ENCODE data around the gene MANF.

MANF gene

DNA sequence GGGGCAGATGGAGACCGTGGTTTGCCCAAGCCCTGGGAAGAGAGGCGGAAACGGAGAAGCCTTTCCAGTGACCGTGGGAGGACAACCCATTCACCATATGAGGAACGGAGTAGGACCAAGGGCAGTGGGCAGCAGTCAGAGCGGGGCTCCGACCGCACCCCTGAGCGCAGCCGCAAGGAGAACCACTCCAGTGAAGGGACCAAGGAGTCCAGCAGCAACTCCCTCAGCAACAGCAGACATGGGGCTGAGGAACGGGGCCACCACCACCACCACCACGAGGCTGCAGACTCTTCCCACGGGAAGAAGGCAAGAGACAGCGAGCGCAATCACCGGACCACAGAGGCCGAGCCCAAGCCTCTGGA, 8.0 kb downstream of the MANF start:
- no peak for ATAC-seq
- TF ChIP-seq OSR1 (CRISPR knock-in tag; IDR thresholded peaks at IDR 0.05), result no peak
- TF ChIP-seq, protein P1, sequence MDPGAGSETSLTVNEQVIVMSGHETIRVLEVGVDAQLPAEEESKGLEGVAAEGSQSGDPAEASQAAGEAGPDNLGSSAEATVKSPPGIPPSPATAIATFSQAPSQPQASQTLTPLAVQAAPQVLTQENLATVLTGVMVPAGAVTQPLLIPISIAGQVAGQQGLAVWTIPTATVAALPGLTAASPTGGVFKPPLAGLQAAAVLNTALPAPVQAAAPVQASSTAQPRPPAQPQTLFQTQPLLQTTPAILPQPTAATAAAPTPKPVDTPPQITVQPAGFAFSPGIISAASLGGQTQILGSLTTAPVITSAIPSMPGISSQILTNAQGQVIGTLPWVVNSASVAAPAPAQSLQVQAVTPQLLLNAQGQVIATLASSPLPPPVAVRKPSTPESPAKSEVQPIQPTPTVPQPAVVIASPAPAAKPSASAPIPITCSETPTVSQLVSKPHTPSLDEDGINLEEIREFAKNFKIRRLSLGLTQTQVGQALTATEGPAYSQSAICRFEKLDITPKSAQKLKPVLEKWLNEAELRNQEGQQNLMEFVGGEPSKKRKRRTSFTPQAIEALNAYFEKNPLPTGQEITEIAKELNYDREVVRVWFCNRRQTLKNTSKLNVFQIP (CRISPR knock-in tag; IDR thresholded peaks at IDR 0.05; ENCODE audit: borderline replicate concordance, low read depth), result no peak
- TF ChIP-seq TCF4 (CRISPR knock-in tag; IDR thresholded peaks at IDR 0.05; ENCODE audit: borderline replicate concordance), result no peak
- no peak for TF ChIP-seq ZFP3 (CRISPR knock-in tag; IDR thresholded peaks at IDR 0.05)
- no peak for TF ChIP-seq TOX (CRISPR knock-in tag; IDR thresholded peaks at IDR 0.05; ENCODE audit: borderline replicate concordance)
- TF ChIP-seq, protein P2, sequence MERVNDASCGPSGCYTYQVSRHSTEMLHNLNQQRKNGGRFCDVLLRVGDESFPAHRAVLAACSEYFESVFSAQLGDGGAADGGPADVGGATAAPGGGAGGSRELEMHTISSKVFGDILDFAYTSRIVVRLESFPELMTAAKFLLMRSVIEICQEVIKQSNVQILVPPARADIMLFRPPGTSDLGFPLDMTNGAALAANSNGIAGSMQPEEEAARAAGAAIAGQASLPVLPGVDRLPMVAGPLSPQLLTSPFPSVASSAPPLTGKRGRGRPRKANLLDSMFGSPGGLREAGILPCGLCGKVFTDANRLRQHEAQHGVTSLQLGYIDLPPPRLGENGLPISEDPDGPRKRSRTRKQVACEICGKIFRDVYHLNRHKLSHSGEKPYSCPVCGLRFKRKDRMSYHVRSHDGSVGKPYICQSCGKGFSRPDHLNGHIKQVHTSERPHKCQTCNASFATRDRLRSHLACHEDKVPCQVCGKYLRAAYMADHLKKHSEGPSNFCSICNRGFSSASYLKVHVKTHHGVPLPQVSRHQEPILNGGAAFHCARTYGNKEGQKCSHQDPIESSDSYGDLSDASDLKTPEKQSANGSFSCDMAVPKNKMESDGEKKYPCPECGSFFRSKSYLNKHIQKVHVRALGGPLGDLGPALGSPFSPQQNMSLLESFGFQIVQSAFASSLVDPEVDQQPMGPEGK (CRISPR knock-in tag; IDR thresholded peaks at IDR 0.05; ENCODE audit: borderline replicate concordance), result no peak
- TF ChIP-seq ZC3H10 (CRISPR knock-in tag; IDR thresholded peaks at IDR 0.05), result no peak
- TF ChIP-seq, protein P3, sequence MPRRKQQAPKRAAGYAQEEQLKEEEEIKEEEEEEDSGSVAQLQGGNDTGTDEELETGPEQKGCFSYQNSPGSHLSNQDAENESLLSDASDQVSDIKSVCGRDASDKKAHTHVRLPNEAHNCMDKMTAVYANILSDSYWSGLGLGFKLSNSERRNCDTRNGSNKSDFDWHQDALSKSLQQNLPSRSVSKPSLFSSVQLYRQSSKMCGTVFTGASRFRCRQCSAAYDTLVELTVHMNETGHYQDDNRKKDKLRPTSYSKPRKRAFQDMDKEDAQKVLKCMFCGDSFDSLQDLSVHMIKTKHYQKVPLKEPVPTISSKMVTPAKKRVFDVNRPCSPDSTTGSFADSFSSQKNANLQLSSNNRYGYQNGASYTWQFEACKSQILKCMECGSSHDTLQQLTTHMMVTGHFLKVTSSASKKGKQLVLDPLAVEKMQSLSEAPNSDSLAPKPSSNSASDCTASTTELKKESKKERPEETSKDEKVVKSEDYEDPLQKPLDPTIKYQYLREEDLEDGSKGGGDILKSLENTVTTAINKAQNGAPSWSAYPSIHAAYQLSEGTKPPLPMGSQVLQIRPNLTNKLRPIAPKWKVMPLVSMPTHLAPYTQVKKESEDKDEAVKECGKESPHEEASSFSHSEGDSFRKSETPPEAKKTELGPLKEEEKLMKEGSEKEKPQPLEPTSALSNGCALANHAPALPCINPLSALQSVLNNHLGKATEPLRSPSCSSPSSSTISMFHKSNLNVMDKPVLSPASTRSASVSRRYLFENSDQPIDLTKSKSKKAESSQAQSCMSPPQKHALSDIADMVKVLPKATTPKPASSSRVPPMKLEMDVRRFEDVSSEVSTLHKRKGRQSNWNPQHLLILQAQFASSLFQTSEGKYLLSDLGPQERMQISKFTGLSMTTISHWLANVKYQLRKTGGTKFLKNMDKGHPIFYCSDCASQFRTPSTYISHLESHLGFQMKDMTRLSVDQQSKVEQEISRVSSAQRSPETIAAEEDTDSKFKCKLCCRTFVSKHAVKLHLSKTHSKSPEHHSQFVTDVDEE (CRISPR knock-in tag; IDR thresholded peaks at IDR 0.05), result no peak
- no peak for TF ChIP-seq ZNF70 (CRISPR knock-in tag; IDR thresholded peaks at IDR 0.05)
- no peak for TF ChIP-seq RARB (CRISPR knock-in tag; IDR thresholded peaks at IDR 0.05)
- no peak for TF ChIP-seq ESRRG (CRISPR knock-in tag; IDR thresholded peaks at IDR 0.05)
- no peak for TF ChIP-seq ZNF8 (CRISPR knock-in tag; IDR thresholded peaks at IDR 0.05)
- TF ChIP-seq GLIS3 (CRISPR knock-in tag; IDR thresholded peaks at IDR 0.05), result no peak

DNA sequence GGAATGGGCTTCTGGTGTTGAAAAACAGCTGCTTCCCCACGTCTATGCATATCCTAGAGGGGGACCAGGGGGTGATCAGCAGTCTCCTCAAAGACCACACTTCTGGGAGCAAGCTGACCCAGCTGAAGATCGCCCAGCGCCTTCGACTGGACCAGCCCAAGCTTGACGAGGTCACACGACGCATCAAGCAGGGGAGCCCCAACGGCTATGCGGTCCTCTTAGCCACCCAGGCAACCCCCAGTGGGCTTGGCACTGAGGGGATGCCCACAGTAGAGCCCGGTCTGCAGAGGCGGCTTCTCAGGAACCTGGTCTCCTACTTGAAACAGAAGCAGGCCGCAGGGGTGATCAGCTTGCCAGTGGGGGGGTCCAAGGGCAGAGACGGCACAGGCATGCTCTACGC, 8.5 kb downstream of the MANF start:
- no peak for ATAC-seq
- TF ChIP-seq, protein P1 (CRISPR knock-in tag; IDR thresholded peaks at IDR 0.05; ENCODE audit: borderline replicate concordance, low read depth), result no peak
- TF ChIP-seq ESRRG (CRISPR knock-in tag; IDR thresholded peaks at IDR 0.05), result no peak
- no peak for TF ChIP-seq PPARA (CRISPR knock-in tag; IDR thresholded peaks at IDR 0.05; ENCODE audit: borderline replicate concordance)
- no peak for TF ChIP-seq ARNTL (CRISPR knock-in tag; IDR thresholded peaks at IDR 0.05; ENCODE audit: borderline replicate concordance, low read depth)
- no peak for TF ChIP-seq ISL1 (CRISPR knock-in tag; IDR thresholded peaks at IDR 0.05)
- TF ChIP-seq, protein P4, sequence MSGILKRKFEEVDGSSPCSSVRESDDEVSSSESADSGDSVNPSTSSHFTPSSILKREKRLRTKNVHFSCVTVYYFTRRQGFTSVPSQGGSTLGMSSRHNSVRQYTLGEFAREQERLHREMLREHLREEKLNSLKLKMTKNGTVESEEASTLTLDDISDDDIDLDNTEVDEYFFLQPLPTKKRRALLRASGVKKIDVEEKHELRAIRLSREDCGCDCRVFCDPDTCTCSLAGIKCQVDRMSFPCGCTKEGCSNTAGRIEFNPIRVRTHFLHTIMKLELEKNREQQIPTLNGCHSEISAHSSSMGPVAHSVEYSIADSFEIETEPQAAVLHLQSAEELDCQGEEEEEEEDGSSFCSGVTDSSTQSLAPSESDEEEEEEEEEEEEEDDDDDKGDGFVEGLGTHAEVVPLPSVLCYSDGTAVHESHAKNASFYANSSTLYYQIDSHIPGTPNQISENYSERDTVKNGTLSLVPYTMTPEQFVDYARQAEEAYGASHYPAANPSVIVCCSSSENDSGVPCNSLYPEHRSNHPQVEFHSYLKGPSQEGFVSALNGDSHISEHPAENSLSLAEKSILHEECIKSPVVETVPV (CRISPR knock-in tag; IDR thresholded peaks at IDR 0.05), result no peak
- TF ChIP-seq, protein P5, sequence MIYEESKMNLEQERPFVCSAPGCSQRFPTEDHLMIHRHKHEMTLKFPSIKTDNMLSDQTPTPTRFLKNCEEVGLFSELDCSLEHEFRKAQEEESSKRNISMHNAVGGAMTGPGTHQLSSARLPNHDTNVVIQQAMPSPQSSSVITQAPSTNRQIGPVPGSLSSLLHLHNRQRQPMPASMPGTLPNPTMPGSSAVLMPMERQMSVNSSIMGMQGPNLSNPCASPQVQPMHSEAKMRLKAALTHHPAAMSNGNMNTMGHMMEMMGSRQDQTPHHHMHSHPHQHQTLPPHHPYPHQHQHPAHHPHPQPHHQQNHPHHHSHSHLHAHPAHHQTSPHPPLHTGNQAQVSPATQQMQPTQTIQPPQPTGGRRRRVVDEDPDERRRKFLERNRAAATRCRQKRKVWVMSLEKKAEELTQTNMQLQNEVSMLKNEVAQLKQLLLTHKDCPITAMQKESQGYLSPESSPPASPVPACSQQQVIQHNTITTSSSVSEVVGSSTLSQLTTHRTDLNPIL (CRISPR knock-in tag; IDR thresholded peaks at IDR 0.05; ENCODE audit: low read depth), result no peak
- TF ChIP-seq SNAI2 (CRISPR knock-in tag; IDR thresholded peaks at IDR 0.05), result no peak
- TF ChIP-seq ZNF70 (CRISPR knock-in tag; IDR thresholded peaks at IDR 0.05), result no peak
- no peak for TF ChIP-seq BACH2 (CRISPR knock-in tag; IDR thresholded peaks at IDR 0.05; ENCODE audit: borderline replicate concordance)
- no peak for TF ChIP-seq TCF4 (CRISPR knock-in tag; IDR thresholded peaks at IDR 0.05; ENCODE audit: borderline replicate concordance)
- no peak for TF ChIP-seq GLIS3 (CRISPR knock-in tag; IDR thresholded peaks at IDR 0.05)
- no peak for TF ChIP-seq TOX (CRISPR knock-in tag; IDR thresholded peaks at IDR 0.05; ENCODE audit: borderline replicate concordance)

All from SK-N-SH treated with all-trans-retinoic acid at 6 μM for 48 hours (cell line).